Panc1 (cell line): ENCODE measurements around the gene ADAM33. TPM values are rescaled to one million over a fixed set of nuclear protein-coding genes. Genes with fewer than 3 reads are reported as not detected.

ENCODE experiments used
- ATAC-seq: fragments of 200-7000 bp; cut with Tn5 transposase; 2 replicates; pipeline ENCODE4 v1.9.1; 2020; ENCODE audit warnings: mild to moderate bottlenecking, moderate library complexity
- BruUV-seq: library from RNA; stranded (reverse); fragments of 400-500 nt; replicated peaks from 2 replicates; lab custom pipeline; 2021; lab: Mats Ljungman, UMichigan
- CTCF ChIA-PET: fragments of 300-600 bp; sonication (Branson Sonifier 250); formaldehyde crosslinking; loops from one replicate; lab custom pipeline; 2022; ENCODE audit warnings: antibody characterized with exemption; lab: Charles Lee
- POLR2A ChIA-PET: fragments of 300-600 bp; sonication (Branson Sonifier 250); formaldehyde crosslinking; loops from one replicate; lab custom pipeline; 2022; ENCODE audit warnings: antibody characterized with exemption; lab: Charles Lee
- DNase-seq: peaks from one replicate; pipeline ENCODE4 v3.0.0-alpha.2; 2010; ENCODE audit warnings: low read depth, low spot score
- H3K27ac ChIP-seq: 2 replicates; pipeline ENCODE4 v1.5.1; 2011; ENCODE audit warnings: mild to moderate bottlenecking, low read length, inconsistent platforms
- H3K27me3 ChIP-seq: fragments of 200-500 bp; sonication (Bioruptor generic); 2 replicates; pipeline ENCODE4 v1.6.0; 2014; ENCODE audit warnings: low read length, inconsistent platforms; ENCODE audit not compliant: control insufficient read depth, insufficient read depth
- H3K36me3 ChIP-seq: fragments of 200-500 bp; sonication (Bioruptor generic); 2 replicates; pipeline ENCODE4 v1.5.1; 2014; ENCODE audit warnings: inconsistent platforms, mild to moderate bottlenecking, low read length, moderate library complexity; ENCODE audit not compliant: control insufficient read depth, insufficient read depth
- H3K4me1 ChIP-seq: 2 replicates; pipeline ENCODE4 v1.5.1; 2011; ENCODE audit warnings: inconsistent platforms, mild to moderate bottlenecking, low read length, moderate library complexity; ENCODE audit not compliant: control insufficient read depth, insufficient read depth
- H3K4me3 ChIP-seq, 2 experiments: 2 replicates each; pipeline ENCODE4 v1.5.1; 2011 to 2012; ENCODE audit warnings: low read depth in 2 of 2, low read length in 2 of 2, mild to moderate bottlenecking in 2 of 2, inconsistent platforms in 1 of 2, moderate library complexity in 1 of 2
- H3K9me3 ChIP-seq: fragments of 200-500 bp; sonication (Bioruptor generic); 2 replicates; pipeline ENCODE4 v1.5.1; 2014; ENCODE audit warnings: low read depth, mild to moderate bottlenecking, inconsistent platforms, low read length, moderate library complexity; ENCODE audit not compliant: control insufficient read depth, insufficient read depth
- CTCF ChIP-seq: fragments of 450-650 bp; IDR thresholded peaks from 2 replicates; pipeline ENCODE4 v1.5.1; 2017; ENCODE audit warnings: mild to moderate bottlenecking
- POLR2AphosphoS5 ChIP-seq: IDR thresholded peaks from 2 replicates; pipeline ENCODE4 v1.6.1; 2012; ENCODE audit warnings: mild to moderate bottlenecking, low read depth, low read length, moderate library complexity
- SIN3A ChIP-seq: IDR thresholded peaks from 2 replicates; pipeline ENCODE4 v1.6.1; 2012; ENCODE audit warnings: low read depth, mild to moderate bottlenecking, low read length, moderate library complexity, borderline replicate concordance; ENCODE audit not compliant: insufficient read depth
- TCF7L2 ChIP-seq: IDR thresholded peaks from 2 replicates; pipeline ENCODE4 v1.6.1; 2011; ENCODE audit warnings: mild to moderate bottlenecking, low read depth, low read length, inconsistent platforms
- in situ Hi-C: cut with HindIII; loops from 2 replicates; pipeline ENCODE4 v1.10.0; 2016; ENCODE audit warnings: low sequenced_read_pairs, low pct_unique_long_range_greater_than_20kb
- intact Hi-C: fragments of 100-400 bp; cut with micrococcal nuclease; formaldehyde crosslinking; loops from one replicate; pipeline ENCODE4 v1.10.0; 2022; ENCODE audit not compliant: unreplicated experiment
- total RNA-seq: library from RNA; stranded (reverse); gene quantifications from one replicate; pipeline ENCODE4 v1.2.1, GENCODE V29; 2021; ENCODE audit not compliant: unreplicated experiment
- TF ChIP-seq, protein P1 (sequence below), 2 experiments: IDR thresholded peaks; 2 replicates each; pipeline ENCODE4 v1.6.1; 2011 to 2012; ENCODE audit warnings: low read depth in 2 of 2, control low read depth in 1 of 2, low read length in 1 of 2, mild to moderate bottlenecking in 1 of 2, moderate library complexity in 1 of 2; ENCODE audit not compliant: insufficient read depth in 1 of 2

ADAM33 gene
- total RNA-seq, 1 experiment from 2014 or later: 0.62 TPM

DNA sequence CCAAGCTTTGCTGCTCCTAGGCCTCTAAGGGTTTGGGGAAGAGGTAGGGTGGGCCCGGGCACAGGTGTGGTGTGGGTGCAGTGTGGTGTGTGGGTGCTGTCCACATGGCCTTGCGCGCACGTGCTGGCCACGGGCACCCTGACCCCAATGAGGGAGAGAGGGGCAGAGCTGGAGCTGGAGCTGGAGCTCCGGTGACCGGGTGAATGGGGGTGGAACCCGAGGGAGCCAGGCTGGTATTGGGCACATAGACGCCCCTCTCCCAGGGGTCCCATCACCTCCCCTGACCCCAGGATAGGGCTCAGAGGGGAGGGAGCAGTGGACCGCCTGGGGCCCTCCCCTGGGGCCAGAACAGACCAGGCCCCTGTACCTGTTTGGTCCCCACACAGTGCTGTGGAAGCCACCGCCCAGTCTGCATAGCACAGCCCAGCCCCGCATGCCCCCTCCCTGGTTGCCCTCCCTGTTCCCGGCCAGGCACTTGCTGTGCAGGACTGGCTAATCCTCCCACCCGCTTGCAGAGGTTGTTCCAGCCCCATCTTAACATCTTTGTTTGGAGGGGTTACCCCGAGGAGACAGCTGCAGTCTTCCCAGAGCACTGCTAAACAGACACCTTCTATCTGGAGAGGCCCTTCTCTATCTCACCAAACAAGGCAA lies 984 bp downstream of the ADAM33 start:
- peaks cover 3% of the 10 kb centered on the region; the same call in 1 of the 2 replicates for H3K27me3 ChIP-seq
- CTCF ChIA-PET: no interaction called here
- DNase-seq (no peak), ATAC-seq (peak; percentile 18; the same call in 1 of the 2 replicates)
- in situ Hi-C loops (no loop called here), intact Hi-C loops (no loop called here)
- no peaks in the 10 kb centered on the region for H3K9me3 ChIP-seq
- POLR2A ChIA-PET: interaction anchor here (0.6 kb wide), 1 partner anchor 77 kb away, joined by 4 read pairs; no protein-coding TSS in a partner anchor
- H3K4me3 ChIP-seq: no peak overlapping the region; a peak in 1 of 4 replicates
- TF ChIP-seq POLR2AphosphoS5 (no peak), TCF7L2 (no peak), SIN3A (no peak), CTCF (no peak)
- TF ChIP-seq, protein P1, sequence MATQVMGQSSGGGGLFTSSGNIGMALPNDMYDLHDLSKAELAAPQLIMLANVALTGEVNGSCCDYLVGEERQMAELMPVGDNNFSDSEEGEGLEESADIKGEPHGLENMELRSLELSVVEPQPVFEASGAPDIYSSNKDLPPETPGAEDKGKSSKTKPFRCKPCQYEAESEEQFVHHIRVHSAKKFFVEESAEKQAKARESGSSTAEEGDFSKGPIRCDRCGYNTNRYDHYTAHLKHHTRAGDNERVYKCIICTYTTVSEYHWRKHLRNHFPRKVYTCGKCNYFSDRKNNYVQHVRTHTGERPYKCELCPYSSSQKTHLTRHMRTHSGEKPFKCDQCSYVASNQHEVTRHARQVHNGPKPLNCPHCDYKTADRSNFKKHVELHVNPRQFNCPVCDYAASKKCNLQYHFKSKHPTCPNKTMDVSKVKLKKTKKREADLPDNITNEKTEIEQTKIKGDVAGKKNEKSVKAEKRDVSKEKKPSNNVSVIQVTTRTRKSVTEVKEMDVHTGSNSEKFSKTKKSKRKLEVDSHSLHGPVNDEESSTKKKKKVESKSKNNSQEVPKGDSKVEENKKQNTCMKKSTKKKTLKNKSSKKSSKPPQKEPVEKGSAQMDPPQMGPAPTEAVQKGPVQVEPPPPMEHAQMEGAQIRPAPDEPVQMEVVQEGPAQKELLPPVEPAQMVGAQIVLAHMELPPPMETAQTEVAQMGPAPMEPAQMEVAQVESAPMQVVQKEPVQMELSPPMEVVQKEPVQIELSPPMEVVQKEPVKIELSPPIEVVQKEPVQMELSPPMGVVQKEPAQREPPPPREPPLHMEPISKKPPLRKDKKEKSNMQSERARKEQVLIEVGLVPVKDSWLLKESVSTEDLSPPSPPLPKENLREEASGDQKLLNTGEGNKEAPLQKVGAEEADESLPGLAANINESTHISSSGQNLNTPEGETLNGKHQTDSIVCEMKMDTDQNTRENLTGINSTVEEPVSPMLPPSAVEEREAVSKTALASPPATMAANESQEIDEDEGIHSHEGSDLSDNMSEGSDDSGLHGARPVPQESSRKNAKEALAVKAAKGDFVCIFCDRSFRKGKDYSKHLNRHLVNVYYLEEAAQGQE (IDR thresholded peaks at IDR 0.05; ENCODE audit: insufficient read depth in 1 of 2, low read depth in 2 of 2, low read length in 1 of 2): no peak
- H3K27ac ChIP-seq: no peak overlapping the region
- no TSS peak for BruUV-seq
- 0 out of 2 replicates have a peak, but pooled peaks cover 2% of the 10 kb centered on the region for H3K36me3 ChIP-seq
- no peaks in the 10 kb centered on the region for H3K4me1 ChIP-seq

- DNase-seq: no peak
- in situ Hi-C loops: no loop called here
- intact Hi-C loops: loop anchor here (5.0 to 10.0 kb wide), 2 partner anchors 65 to 87 kb away; partner anchors contain the start of gene ADISSP
- ChIA-PET CTCF (no interaction called here), POLR2A (no interaction called here)
- TF ChIP-seq SIN3A: no peak
- no peak for TF ChIP-seq CTCF
- TF ChIP-seq TCF7L2: no peak
- TF ChIP-seq POLR2AphosphoS5: no peak
- TF ChIP-seq, protein P1 (IDR thresholded peaks at IDR 0.05; ENCODE audit: insufficient read depth in 1 of 2, low read depth in 2 of 2, low read length in 1 of 2): no peak
- Histone ChIP-seq H3K36me3 (0 out of 2 replicates have a peak, but pooled peaks cover 2% of the 10 kb centered on the region), H3K4me1 (no peaks in the 10 kb centered on the region), H3K9me3 (no peaks in the 10 kb centered on the region), H3K27ac (no peak overlapping the region), H3K27me3 (peaks cover 3% of the 10 kb centered on the region; the same call in 1 of the 2 replicates), H3K4me3 (no peak overlapping the region)
- BruUV-seq: no TSS peak
- no peak for ATAC-seq
Observed at GRCh38 chr20:3679749-3680700, 1.8 kb downstream of the ADAM33 start.
